Mesenchymal stem cell (in vitro differentiated cells and primary cell): ENCODE data around the gene WDR70.

Experiments used
- DNase-seq: peaks from one replicate; pipeline ENCODE4 v3.0.0-alpha.2; 2013
- H2AFZ ChIP-seq: one replicate; pipeline ENCODE4 v1.6.1; 2013; ENCODE audit warnings: low read depth, mild to moderate bottlenecking, control low read depth, inconsistent platforms, low read length, moderate library complexity
- H2AK5ac ChIP-seq: 2 replicates; pipeline ENCODE4 v1.6.1; 2013; ENCODE audit warnings: low read length, moderate library complexity, mild to moderate bottlenecking, inconsistent platforms; ENCODE audit not compliant: severe bottlenecking
- H2BK120ac ChIP-seq: one replicate; pipeline ENCODE4 v1.6.1; 2013; ENCODE audit warnings: low read depth, mild to moderate bottlenecking, inconsistent platforms, low read length, moderate library complexity
- H2BK12ac ChIP-seq, 2 experiments: one replicate each; pipeline ENCODE4 v1.6.1; 2013; ENCODE audit warnings: inconsistent platforms in 2 of 2, low read length in 2 of 2, mild to moderate bottlenecking in 2 of 2, moderate library complexity in 2 of 2, control low read depth in 1 of 2
- H2BK15ac ChIP-seq: one replicate; pipeline ENCODE4 v1.6.1; 2013; ENCODE audit warnings: mild to moderate bottlenecking, low read depth, inconsistent platforms; ENCODE audit not compliant: poor library complexity, severe bottlenecking
- H2BK5ac ChIP-seq: 2 replicates; pipeline ENCODE4 v1.6.1; 2013; ENCODE audit warnings: low read depth, mild to moderate bottlenecking, low read length, control low read depth, inconsistent platforms; ENCODE audit not compliant: poor library complexity, severe bottlenecking
- H3K14ac ChIP-seq, 2 experiments: one replicate each; pipeline ENCODE4 v1.6.1; 2013; ENCODE audit warnings: inconsistent platforms in 2 of 2, low read length in 2 of 2, control low read depth in 1 of 2, mild to moderate bottlenecking in 1 of 2, moderate library complexity in 1 of 2
- H3K18ac ChIP-seq, 2 experiments: one replicate each; pipeline ENCODE4 v1.6.1; 2013; ENCODE audit warnings: inconsistent platforms in 2 of 2, low read length in 2 of 2, control low read depth in 1 of 2, low read depth in 1 of 2, mild to moderate bottlenecking in 1 of 2
- H3K23ac ChIP-seq, 2 experiments: one replicate each; pipeline ENCODE4 v1.6.1; 2013; ENCODE audit warnings: inconsistent platforms in 2 of 2, low read length in 2 of 2, mild to moderate bottlenecking in 2 of 2, moderate library complexity in 2 of 2, control low read depth in 1 of 2
- H3K27ac ChIP-seq: 2 replicates; pipeline ENCODE4 v1.5.1; 2013; ENCODE audit warnings: mild to moderate bottlenecking, moderate library complexity, low read length, control low read depth, inconsistent platforms; ENCODE audit not compliant: poor library complexity, severe bottlenecking
- H3K27me3 ChIP-seq, 2 experiments: 2 replicates each; pipeline versions ENCODE4 v1.6.1 to v1.7.0; 2013; ENCODE audit warnings: low read length in 2 of 2, mild to moderate bottlenecking in 2 of 2, moderate library complexity in 2 of 2, control low read depth in 1 of 2, inconsistent platforms in 1 of 2; ENCODE audit not compliant: control insufficient read depth in 1 of 2, insufficient read depth in 1 of 2
- H3K36me3 ChIP-seq, 2 experiments: 2 replicates each; pipeline versions ENCODE4 v1.6.1 to v1.7.0; 2013; ENCODE audit warnings: low read length in 2 of 2, control low read depth in 1 of 2, inconsistent platforms in 1 of 2, low read depth in 1 of 2, mild to moderate bottlenecking in 1 of 2; ENCODE audit not compliant: insufficient read depth in 2 of 2, control insufficient read depth in 1 of 2
- H3K4ac ChIP-seq, 2 experiments: one replicate each; pipeline ENCODE4 v1.6.1; 2013; ENCODE audit warnings: inconsistent platforms in 2 of 2, low read length in 2 of 2, mild to moderate bottlenecking in 2 of 2, moderate library complexity in 2 of 2, control low read depth in 1 of 2, low read depth in 1 of 2
- H3K4me1 ChIP-seq: 2 replicates; pipeline ENCODE4 v1.6.1; 2013; ENCODE audit warnings: low read depth, low read length, control low read depth; ENCODE audit not compliant: control insufficient read depth, insufficient read depth
- H3K4me2 ChIP-seq: 2 replicates; pipeline ENCODE4 v1.6.1; 2013; ENCODE audit warnings: low read length, mild to moderate bottlenecking, inconsistent platforms; ENCODE audit not compliant: poor library complexity, severe bottlenecking
- H3K4me3 ChIP-seq, 2 experiments: 2 replicates each; pipeline versions ENCODE4 v1.5.1 to v1.7.0; 2013; ENCODE audit warnings: low read length in 2 of 2, mild to moderate bottlenecking in 2 of 2, control low read depth in 1 of 2, low read depth in 1 of 2; ENCODE audit not compliant: insufficient read depth in 1 of 2
- H3K79me1 ChIP-seq: replicated peaks from 2 replicates; pipeline ENCODE4 v1.6.1; 2013; ENCODE audit warnings: mild to moderate bottlenecking, control low read depth, low read length, inconsistent platforms; ENCODE audit not compliant: poor library complexity, severe bottlenecking
- H3K9ac ChIP-seq: 2 replicates; pipeline ENCODE4 v1.7.0; 2013; ENCODE audit warnings: mild to moderate bottlenecking, low read length, moderate library complexity
- H3K9me3 ChIP-seq: 2 replicates; pipeline ENCODE4 v1.7.0; 2013; ENCODE audit warnings: mild to moderate bottlenecking, low read length; ENCODE audit not compliant: control insufficient read depth
- H4K8ac ChIP-seq: one replicate; pipeline ENCODE4 v1.6.1; 2013; ENCODE audit warnings: inconsistent platforms, mild to moderate bottlenecking, low read length, moderate library complexity
- H4K91ac ChIP-seq: one replicate; pipeline ENCODE4 v1.6.1; 2013; ENCODE audit warnings: mild to moderate bottlenecking, low read length, inconsistent platforms
- WGBS: methylation state at CpG from one replicate; pipeline ENCODE4 v1.1.7; 2013; ENCODE audit warnings: mixed read lengths; 5-methylcytosine and 5-hydroxymethylcytosine counted together

The WDR70 gene

DNA sequence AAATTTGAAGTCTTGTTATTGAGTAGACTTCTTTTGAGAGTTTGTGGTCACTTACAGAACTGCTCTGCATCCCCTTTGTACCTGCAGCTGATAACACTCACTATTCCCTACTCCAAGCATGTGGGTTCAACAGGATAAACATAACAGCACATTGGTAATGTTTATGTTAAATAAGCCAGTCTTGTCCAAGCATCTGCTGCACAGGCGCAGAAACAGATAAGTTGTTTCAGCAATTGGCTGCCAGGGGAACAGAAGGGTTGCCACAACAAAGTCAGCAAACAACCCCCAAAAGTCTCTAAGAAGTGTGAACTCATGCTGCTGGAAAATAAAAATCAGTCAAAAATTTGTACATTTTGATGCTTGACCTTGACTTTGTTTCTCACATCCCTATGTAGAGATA, 286.2 kb downstream of the WDR70 start:
- Histone ChIP-seq H3K4me1 (peaks cover 6% of the 10 kb centered on the region), H3K36me3 (no peaks in the 10 kb centered on the region), H2AFZ (no peak overlapping the region), H3K27me3 (no peaks in the 10 kb centered on the region), H3K4me2 (no peak overlapping the region), H2BK15ac (no peak overlapping the region), H3K18ac (no peak overlapping the region), H3K79me1 (peaks cover 12% of the 10 kb centered on the region), H2AK5ac (peak overlapping the region; percentile 39), H3K4me3 (no peak overlapping the region), H3K14ac (no peak overlapping the region), H3K9ac (no peak overlapping the region), H3K4ac (no peak overlapping the region), H3K9me3 (no peaks in the 10 kb centered on the region), H4K8ac (no peak overlapping the region), H4K91ac (no peak overlapping the region), H2BK120ac (no peak overlapping the region), H2BK12ac (no peak overlapping the region), H3K23ac (no peak overlapping the region), H2BK5ac (no peak overlapping the region), H3K27ac (no peak overlapping the region)
- 43% methylated on average over 1 of the region's 1 CpG for WGBS
- peak; percentile 67 for DNase-seq

DNA sequence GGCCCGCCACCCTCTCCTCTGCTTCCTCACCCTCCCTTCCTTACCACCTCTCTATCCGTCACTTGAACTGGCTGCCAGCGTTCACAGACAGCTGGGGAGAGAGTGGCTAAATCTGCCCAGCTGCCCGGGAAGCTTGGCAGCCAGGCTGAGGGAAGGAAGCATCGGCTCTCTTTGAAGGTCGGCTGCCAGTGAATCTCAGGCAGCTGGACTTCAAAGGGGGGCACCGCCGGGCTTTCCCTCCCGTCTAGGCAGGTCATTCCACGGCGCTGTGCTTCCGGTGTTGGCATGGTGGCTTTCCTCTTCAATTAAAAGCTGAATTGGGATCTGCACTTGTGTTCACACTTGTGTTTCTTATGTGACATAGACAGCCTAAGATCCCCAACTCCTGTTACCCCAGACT, 286.8 kb downstream of the WDR70 start:
- H4K91ac ChIP-seq = no peak overlapping the region
- peaks cover 12% of the 10 kb centered on the region for H3K79me1 ChIP-seq
- H3K27me3 ChIP-seq = no peaks in the 10 kb centered on the region
- H3K9ac ChIP-seq = no peak overlapping the region
- H3K4me2 ChIP-seq = no peak overlapping the region
- H3K4me1 ChIP-seq = peaks cover 6% of the 10 kb centered on the region
- no peak overlapping the region for H2BK15ac ChIP-seq
- no peak overlapping the region for H3K14ac ChIP-seq
- no peak overlapping the region for H4K8ac ChIP-seq
- H2BK5ac ChIP-seq = peak overlapping the region; percentile 74
- H3K23ac ChIP-seq = no peak overlapping the region
- no peaks in the 10 kb centered on the region for H3K9me3 ChIP-seq
- H2BK12ac ChIP-seq = peak overlapping the region; percentile 34 to 96
- no peak overlapping the region for H3K27ac ChIP-seq
- no peaks in the 10 kb centered on the region for H3K36me3 ChIP-seq
- H2AK5ac ChIP-seq = peak overlapping the region; percentile 20
- peak overlapping the region; percentile 0 to 54 for H3K18ac ChIP-seq
- H3K4ac ChIP-seq = no peak overlapping the region
- WGBS = 85% methylated on average over 12 of the region's 12 CpGs
- no peak overlapping the region for H2BK120ac ChIP-seq
- H3K4me3 ChIP-seq = no peak overlapping the region
- DNase-seq = no peak
- peak overlapping the region; percentile 8 for H2AFZ ChIP-seq

DNA sequence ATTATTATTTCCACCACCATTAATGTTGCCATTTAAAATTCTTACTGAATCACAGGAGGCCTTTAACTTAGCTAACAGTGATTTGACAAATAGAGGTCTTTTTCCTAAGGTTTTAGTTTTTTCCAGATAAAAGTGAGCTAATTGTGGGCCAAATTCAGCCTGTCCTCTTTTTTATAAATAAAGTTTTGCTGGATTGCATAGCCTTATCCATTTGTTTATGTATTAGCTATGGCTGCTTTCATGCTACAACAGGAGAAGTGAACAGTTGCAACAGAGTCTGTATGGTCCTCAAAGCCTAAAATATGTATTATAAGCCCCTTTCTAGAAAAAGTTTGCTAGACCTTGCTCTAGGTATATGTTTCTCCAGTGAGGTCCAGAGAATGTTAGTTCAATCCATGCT, 288.3 kb downstream of the WDR70 start:
- H3K36me3 ChIP-seq = no peaks in the 10 kb centered on the region
- H4K8ac ChIP-seq = no peak overlapping the region
- H3K4me2 ChIP-seq = no peak overlapping the region
- H3K4ac ChIP-seq = no peak overlapping the region
- no peak overlapping the region for H3K4me3 ChIP-seq
- H3K23ac ChIP-seq = no peak overlapping the region
- H3K27me3 ChIP-seq = no peaks in the 10 kb centered on the region
- no peak overlapping the region for H4K91ac ChIP-seq
- H2AK5ac ChIP-seq = no peak overlapping the region
- H2BK5ac ChIP-seq = no peak overlapping the region
- H3K14ac ChIP-seq = no peak overlapping the region
- no peak for DNase-seq
- no peak overlapping the region for H3K18ac ChIP-seq
- H3K4me1 ChIP-seq = peaks cover 11% of the 10 kb centered on the region
- H2BK12ac ChIP-seq = no peak overlapping the region
- H2AFZ ChIP-seq = no peak overlapping the region
- no peaks in the 10 kb centered on the region for H3K9me3 ChIP-seq
- no peak overlapping the region for H2BK15ac ChIP-seq
- H3K27ac ChIP-seq = peak overlapping the region; percentile 16
- H3K79me1 ChIP-seq = peaks cover 12% of the 10 kb centered on the region
- H2BK120ac ChIP-seq = no peak overlapping the region
- no peak overlapping the region for H3K9ac ChIP-seq

DNA sequence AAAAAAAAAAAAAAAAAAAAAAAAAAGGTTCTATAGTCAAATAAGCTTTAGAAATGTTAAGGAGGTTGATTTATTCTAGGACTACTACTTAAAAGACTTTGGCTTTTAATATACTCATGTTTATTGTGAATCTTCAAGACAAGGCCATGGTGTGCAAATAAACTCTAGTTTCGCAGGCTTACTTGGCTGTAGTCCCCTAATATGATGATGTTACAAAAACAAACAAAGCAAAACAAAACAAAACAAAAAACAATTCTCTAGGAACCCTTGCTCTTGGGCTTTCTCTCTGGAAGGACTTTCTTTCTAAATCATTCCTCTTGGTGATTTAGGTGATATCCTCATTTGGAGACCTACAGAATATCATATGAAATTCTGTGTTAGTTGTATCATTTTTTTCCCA, 288.7 kb downstream of the WDR70 start:
- Histone ChIP-seq H3K14ac (no peak overlapping the region), H3K4me1 (peaks cover 11% of the 10 kb centered on the region), H2BK120ac (no peak overlapping the region), H3K27ac (peak overlapping the region; percentile 46), H3K18ac (no peak overlapping the region), H3K4ac (no peak overlapping the region), H3K79me1 (peaks cover 12% of the 10 kb centered on the region), H2AK5ac (no peak overlapping the region), H3K4me2 (no peak overlapping the region), H3K4me3 (no peak overlapping the region), H3K27me3 (no peaks in the 10 kb centered on the region), H2BK15ac (no peak overlapping the region), H4K8ac (no peak overlapping the region), H2BK12ac (no peak overlapping the region), H3K9me3 (no peaks in the 10 kb centered on the region), H3K36me3 (no peaks in the 10 kb centered on the region), H4K91ac (no peak overlapping the region), H2AFZ (no peak overlapping the region), H2BK5ac (no peak overlapping the region), H3K9ac (peak overlapping the region; percentile 28), H3K23ac (no peak overlapping the region)
- WGBS = 60% methylated on average over 1 of the region's 1 CpG
- peak; percentile 34 for DNase-seq
